A549 (cell line): ENCODE data around the gene OR6K6.

ENCODE experiments used
- MAFK ChIP-seq: fragments of 450-650 bp; IDR thresholded peaks from 2 replicates; pipeline ENCODE4 v1.6.1; 2014; ENCODE audit not compliant: partially characterized antibody
- REST ChIP-seq: fragments of 200-600 bp; sonication (generic); IDR thresholded peaks from 2 replicates; pipeline ENCODE4 v1.6.1; 2016; ENCODE audit warnings: antibody characterized with exemption, mild to moderate bottlenecking, moderate library complexity
- TP53 ChIP-seq: fragments of 250-450 bp; sonication (Bioruptor Pico); IDR thresholded peaks from 2 replicates; pipeline ENCODE4 v1.5.0; 2021; ENCODE audit warnings: mild to moderate bottlenecking, moderate library complexity
- ZFP36 ChIP-seq: fragments of 450-650 bp; IDR thresholded peaks from 2 replicates; pipeline ENCODE4 v1.6.1; 2014; ENCODE audit warnings: borderline replicate concordance; ENCODE audit not compliant: partially characterized antibody

GRCh38 chr1:158724442-158724841 lies 30.1 kb upstream of the OR6K6 start:
- no peak for TF ChIP-seq ZFP36
- TF ChIP-seq REST: no peak
- no peak for TF ChIP-seq MAFK
- no peak for TF ChIP-seq TP53 (CRISPR knock-in tag)
